GM21717 (cell line): ENCODE results near the gene APC2.

ENCODE experiments used
- ATAC-seq: cut with Tn5 transposase; IDR thresholded peaks from one replicate; pipeline ENCODE4 v1.9.1; 2021; ENCODE audit warnings: mild to moderate bottlenecking, moderate library complexity; ENCODE audit not compliant: unreplicated experiment

Gene APC2, protein sequence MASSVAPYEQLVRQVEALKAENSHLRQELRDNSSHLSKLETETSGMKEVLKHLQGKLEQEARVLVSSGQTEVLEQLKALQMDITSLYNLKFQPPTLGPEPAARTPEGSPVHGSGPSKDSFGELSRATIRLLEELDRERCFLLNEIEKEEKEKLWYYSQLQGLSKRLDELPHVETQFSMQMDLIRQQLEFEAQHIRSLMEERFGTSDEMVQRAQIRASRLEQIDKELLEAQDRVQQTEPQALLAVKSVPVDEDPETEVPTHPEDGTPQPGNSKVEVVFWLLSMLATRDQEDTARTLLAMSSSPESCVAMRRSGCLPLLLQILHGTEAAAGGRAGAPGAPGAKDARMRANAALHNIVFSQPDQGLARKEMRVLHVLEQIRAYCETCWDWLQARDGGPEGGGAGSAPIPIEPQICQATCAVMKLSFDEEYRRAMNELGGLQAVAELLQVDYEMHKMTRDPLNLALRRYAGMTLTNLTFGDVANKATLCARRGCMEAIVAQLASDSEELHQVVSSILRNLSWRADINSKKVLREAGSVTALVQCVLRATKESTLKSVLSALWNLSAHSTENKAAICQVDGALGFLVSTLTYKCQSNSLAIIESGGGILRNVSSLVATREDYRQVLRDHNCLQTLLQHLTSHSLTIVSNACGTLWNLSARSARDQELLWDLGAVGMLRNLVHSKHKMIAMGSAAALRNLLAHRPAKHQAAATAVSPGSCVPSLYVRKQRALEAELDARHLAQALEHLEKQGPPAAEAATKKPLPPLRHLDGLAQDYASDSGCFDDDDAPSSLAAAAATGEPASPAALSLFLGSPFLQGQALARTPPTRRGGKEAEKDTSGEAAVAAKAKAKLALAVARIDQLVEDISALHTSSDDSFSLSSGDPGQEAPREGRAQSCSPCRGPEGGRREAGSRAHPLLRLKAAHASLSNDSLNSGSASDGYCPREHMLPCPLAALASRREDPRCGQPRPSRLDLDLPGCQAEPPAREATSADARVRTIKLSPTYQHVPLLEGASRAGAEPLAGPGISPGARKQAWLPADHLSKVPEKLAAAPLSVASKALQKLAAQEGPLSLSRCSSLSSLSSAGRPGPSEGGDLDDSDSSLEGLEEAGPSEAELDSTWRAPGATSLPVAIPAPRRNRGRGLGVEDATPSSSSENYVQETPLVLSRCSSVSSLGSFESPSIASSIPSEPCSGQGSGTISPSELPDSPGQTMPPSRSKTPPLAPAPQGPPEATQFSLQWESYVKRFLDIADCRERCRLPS (N-terminal part only)

DNA sequence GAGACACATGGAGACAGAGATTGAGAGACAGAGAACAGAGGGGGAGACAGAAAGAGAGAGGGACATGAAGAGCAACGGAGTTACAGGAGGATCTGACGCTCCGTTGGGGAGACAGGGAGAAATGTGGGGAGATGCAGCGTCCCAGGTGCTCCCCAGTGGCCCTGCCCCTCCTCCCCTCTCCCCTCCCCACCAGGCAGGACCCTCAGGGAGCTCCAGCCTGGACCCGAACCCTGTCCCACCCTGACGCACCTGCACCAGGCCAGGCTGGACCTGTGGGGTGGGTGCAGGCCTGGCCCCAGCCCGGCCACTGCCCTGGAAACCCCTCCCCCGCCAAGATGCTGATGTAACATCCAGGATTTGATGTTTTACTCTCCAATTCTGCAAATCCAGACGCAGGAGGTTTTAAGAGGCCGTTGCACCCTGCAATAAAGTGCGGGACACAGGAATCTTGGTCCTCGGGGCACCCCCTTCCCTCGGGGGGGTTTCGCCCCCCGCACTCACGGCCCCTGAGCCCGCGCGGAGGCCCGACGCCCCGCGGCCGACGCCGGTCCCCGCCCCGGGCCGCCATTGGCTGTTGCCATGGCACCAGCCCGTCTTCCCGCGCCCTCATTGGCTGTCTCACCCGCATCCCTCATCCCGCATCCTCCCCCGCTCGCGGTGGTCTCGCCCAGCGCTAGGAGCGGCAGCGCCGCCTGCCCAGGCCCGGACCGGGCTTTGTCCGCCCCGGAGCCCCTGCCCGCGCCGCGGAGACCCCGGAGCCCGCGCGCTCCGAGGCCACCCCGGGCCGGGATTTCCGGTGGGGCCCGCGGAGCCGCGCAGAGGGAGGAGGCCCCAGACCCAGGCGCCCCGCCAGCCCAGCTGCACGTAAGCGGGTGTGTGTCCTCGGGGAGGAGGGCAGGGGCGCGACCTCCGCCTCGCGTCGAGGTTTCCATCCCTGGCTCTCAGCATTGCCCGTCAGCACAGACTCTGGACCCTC lies at the start of gene APC2:
APC2 (plus strand) TSS at position 655 of the 976 bp plus-strand sequence. CDS start 2,881 bp downstream, outside the sequence.
- ATAC-seq = no peak

DNA sequence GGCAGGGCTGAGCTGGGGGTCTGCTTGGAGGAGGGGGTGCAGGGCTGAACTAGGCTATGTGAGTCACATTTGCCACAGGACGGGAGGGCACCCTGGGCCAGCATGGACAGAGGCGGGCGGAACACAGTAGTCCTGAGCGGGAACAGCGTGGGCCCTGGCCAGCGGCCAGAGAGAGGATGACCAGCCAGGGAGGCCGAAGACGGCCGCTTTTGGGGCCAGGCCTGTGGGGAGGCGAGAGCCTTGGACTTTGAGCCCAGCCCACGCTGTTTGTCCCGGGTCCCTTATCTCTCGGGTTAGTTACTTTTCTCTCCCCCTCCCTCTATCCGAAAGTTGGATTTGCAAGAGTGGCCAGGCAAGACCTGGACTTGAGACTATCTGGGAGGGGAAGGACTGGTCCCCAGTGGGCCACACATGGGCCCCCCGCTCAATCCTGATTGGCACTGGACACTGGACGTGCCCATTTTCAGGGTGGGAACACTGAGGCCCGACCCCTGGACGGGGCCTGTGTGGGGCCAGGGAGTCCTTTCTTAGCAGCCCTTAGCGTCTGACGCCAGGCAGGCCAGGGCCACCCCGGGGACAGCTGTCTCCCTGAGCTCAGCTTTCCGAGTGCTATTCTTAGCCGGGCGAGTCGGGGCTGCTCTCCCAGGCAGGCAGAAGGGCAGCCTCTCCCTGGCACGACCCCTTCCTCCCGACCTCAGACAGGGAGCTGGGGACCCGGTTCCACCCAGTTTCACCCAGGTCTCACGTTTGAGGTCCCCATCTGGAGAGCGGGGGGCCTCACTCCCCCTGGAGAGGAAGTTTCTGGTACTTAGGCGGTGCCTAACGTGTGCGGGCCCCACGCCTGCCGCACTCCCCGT lies 49.4 kb upstream of the APC2 start:
- no peak for ATAC-seq

DNA sequence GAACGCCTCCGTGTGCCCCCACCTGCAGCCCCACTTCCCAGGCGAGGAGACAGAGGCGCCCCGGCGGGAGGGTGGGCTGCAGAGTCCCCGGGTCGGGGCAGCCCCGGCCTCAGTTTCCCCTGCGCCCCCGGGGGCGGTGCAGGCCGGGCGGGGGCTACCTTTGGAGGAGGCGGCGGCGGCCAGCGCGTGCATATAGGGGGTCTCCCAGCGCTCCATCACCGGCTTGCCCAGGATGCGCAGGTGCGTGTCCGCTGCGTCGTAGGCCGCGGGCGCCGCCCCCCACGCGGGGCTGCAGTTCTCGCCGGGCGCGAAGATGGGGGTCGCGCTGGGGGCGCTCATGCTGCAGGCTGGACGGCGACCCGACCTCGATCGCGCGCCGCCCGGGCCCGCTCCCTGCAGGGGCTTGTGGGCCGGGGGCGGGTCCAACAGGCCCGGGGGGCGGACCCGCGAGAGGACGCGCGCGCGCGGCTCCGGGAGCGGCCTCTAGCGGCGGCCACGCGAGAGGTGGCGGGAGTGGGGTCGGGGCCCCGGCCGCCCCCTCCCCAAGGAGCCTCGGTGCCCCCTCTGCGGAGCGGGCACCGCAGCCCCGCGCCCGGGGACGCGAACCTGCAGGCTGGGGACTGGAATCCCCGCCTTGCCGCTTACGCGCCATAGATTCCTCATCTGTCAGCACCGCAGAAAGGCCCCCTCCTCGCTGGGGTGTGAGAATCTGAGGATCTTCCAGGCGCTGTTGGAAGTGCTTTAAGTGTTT lies 48.6 kb upstream of the APC2 start, which contains the start of gene GAMT:
GAMT (minus strand) TSS at position 405 of the 751 bp plus-strand sequence; CDS start at position 339, 66 bp downstream.
- ATAC-seq = no peak

DNA sequence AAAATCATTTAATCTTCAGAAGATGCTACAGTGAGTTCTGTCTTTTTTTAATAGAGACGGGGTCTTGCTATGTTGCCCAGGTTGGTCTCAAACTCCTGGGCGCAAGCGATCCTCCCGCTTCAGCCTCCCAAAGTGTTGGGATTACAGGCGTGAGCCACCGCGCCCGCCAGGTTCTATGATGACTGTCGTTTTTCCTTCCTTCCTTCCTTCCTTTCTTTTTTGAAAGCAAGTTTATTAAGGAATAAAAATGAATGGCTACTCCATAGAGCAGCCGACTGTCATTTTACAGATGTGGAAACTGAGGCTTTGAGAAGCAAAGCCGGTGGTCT lies 48.1 kb upstream of the APC2 start:
- no peak for ATAC-seq

DNA sequence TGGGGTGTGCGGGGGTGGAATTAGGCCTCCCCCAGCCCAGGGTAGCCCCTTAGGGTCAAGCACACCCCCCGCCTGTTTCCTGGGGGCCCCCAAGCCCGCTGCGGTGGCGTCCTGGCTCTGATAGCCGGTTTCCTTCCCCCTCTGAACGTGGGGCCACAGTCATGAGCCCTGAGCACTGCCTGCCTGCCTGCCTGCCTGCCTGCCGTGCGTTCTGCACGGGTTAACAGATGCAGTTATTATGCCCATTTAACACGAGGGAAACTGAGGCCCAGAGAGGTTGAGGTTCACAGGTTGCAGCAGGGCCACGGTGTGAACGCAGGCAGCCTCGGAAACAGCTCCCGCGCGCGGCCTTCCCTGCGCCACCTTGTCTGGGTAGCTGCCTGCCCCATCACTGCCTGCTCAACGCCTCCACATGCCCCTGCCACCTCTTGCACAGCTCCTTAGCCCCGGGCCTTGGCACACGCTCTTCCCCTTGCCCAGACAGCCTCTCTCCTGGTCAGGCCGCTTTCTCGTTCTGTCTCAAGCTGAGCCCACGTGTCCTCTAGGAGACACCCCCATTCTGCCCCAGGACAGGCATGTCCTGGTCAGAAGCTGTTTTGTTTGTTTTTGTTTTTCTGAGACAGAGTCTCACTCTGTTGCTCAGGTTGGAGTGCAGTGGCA lies 47.4 kb upstream of the APC2 start:
- no peak for ATAC-seq

DNA sequence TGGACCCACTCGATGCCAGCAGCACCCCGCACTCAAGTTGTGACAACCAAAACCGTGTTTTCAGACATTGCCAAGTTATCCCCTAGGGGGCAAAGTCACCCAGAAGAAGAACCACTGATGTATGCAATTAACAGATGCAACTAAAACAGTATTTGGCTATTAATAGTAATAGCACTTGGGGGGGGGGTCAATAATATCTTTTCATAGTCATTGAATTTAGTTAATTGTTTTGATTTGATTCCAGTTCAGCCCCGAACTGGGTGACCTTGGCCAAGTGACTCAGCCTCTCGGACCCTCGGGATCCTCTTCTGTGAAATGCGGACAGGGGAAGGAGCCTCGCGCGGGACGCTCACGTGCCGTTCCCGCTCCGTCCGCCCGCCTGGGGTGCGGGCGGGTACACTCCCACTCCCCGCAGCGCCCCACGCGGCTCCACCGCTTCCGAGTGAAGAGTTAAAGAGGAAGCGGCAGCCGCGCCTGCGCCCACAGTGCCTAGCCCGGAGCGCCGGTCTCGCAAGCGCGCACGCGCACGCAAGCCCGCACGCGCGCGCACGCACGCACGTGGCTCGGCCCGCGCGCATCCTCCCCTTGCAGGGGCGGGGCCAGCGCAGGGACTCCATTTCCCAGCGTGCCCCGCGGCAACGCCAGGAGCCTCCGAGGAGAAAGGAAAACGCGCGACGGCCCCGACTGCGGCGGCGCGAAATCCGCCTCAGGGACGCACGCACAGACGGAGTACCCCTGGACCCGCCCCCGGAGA lies 43.0 kb upstream of the APC2 start:
- ATAC-seq = peak; percentile 48

DNA sequence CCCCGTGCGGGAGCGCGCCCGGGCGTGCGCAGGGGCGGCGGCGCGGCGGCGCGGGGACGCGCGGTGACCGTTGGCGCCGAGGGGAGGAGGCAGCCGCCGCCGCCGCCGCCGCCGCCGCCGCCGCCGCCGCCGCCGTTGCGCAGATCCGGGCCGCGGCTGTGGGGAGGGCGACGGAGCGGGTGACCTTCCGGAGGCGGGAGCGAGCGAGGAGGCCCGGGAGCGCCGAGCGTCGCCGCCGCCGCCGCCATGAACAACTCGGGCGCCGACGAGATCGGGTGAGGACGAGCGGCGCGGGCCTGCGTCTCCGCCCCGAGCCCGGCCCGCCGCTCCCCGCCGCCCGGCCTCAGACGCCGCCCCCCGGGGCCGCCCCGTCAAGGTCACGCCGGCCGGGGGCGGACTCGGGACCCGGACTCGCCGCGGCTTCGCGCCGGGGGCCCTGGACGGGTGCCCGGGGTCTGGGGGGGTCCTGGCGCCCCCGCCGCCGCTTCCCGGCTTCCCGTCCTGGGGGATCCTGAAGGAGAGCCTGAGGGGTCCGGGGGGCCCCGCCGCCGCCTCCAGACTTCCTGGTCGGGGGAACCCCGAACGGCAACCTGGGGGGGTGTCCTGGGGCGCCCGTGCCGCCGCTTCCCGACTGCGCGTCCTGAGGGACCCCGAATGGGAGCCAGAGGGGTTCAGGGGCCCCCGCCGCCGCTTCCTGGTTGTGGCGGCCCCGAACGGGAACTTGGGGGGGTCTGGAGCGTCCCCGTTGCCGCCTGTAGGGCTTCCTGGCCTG lies 42.2 kb upstream of the APC2 start, which contains the start of gene DAZAP1:
DAZAP1 (plus strand) TSS at position 59 of the 772 bp plus-strand sequence; CDS start at position 247, 188 bp downstream.
- ATAC-seq = peak; percentile 22

DNA sequence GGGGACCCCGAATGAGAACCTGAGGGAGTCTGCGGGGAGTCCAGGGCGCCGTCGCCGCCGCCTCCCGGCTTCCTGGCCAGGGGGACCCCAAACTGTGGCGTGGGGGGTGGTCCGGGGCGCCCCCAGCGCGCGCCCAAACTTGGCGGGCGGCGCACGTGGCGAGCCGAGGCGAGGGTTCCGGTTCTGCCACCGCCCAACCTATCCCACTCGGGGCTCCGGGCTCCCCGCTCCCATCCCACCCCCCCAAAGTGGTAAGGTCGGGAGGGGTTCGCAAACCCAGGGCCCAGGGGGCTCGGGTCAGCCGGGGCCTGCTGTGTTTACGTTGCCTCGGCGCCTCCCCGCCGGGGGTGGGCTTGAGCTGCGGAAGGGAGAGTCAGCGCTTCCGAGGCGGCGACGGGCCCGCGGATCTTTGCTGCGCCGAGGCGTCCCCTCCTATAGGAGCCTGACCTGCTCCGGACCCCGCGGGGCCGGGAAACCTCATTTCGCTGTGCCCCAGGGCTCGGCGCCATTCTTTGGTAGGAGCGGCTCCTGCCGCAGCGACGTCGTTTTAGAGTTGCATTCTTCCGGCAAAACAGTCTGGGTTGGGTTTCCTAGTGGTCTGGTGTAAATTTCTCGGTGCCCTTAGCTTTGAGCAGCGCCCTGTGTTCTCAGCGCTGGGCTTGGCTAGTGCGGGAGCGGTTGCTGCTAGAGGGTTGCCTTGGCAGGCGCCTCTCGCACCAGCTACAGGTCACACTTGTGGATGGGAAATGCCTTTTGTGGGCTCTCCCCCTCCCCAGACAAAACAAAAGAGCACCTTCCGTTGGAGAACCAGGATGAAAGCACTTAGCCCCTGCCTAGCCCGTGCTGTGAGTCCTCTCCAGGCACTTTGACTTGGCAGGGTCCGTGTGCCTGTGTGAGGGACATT lies 41.4 kb upstream of the APC2 start:
- ATAC-seq = no peak

DNA sequence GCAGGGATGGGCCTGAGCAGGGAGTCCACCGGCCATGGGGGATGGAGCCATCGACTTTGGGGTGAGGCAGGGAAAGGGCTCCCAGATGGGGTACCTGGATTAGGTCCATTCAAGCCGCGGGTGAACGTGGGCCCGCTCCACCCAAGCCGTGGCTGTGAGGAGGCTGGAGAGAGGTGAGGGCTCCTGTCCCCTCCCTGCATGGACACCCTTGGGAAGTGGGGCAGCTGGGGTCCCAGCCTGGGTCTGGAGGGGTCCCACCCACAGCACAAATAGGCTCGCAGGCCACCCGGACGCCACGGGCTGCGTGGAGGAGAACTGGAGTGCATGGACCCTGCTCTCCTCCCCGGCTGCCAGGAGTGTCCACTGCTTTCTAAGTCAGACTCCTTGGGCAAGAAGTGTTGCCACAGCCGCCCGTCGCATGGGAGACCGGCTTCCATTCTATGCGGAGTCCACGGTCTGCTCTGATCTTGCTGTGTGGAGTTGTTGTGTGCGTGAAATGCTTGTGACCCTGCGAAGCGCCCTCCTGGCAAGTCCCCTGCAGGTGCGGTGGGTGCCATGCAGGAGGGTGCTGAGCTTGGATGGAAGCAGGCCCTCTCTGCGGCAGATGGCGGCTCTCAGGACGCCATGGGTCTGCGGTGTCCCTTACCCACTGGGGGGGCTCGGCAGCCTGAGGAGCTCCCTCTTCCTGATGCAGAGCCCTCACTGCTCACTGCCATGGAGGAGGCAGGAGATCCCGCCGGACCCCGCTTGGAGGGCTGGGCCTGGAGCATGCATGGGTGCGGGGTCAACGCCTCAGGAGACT lies 40.5 kb upstream of the APC2 start:
- ATAC-seq = no peak

DNA sequence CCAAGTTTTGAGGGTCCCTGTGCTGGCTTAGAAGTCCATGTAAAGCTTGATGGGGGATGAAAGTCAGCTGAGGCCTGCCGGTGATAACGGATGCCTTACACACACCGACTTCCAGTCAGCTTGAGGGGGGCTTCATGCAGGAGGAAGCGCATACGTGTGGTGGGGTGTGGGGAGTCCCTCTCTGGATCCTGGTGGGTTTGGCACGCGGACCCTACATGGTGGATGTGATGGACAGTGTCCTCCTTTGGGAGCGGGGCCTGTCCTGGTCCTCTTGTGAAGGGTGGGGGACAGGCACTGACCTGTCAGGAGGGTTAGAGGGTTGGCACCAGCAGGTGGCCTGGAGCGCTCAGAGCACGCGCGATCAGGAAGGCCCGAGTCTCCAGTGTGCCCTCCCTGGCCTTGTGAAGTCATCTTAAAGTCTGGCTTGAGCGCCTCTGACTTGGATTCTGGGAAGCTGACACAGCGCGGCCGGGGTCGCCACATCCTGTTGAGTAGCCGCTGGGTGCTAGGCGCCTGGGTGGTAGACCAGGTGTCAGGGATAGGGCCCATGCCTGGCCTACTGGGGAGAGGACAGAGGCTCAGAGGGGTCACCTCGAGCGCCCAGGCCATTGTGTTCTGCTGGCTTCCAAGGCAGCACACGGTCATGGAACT lies 39.7 kb upstream of the APC2 start:
- ATAC-seq = no peak

DNA sequence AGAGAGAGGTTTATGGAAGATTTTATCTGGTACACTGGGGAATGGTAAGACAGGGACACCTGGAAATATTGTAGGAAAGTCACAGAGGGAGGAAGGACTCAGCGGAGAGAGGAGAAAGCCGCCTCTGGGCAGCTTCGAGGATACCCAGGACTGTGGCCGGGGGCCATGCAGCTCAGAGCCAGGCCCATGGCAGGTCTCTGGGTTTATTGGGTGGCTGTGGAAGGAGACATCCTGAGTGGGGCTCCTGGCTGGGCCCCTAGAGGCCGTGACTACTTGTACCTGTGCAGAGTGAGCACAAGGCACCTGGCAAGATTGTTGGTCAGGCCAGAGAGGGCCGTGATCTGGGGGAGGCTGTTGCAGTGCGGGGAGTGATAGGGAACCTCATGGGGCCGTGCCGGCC lies 39.1 kb upstream of the APC2 start:
- ATAC-seq = no peak

DNA sequence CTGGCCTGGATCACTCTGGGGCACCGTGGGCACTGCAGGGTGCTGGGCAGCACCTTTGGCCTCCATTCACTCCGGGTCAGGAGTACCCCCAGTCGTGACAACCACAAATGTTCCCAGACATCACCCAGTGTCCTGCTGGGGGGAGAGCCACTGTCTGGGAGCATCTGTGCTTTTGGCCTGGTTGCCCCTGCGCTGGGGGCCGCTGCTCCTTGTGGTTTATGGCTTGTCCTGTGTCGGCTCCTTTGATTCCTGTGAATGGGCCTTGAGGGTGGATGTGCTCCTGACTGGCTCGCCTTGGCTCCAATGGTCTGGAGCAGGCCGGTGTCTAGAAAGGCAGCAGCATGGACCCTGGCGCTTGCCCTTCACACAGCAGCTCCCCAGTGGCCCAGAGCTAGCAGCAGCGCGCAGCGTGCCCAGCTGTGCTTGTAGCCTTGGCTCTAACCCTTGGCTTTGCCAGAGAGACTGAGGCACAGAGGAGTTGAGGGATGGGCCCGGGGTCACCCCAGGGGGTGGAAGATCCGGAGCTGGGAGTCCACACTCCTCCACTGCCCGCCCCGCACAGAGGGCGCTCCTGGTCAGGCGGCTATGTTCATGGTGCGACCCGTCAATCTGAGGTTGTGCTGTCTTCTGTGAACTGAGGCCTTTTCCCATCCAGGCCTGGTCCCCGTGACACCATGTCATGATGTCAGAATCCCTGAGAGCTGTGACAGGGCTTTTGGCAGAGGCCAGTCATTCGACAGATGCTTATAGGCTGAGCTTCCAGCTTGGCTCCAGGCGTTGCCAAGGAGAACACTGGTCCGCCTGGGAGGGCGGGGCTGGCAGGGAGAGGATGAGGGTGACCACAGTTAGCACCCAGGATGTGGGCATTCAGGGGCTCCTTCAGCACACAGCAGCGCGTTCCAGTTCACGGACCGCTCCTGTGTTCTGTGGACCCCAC lies 38.4 kb upstream of the APC2 start:
- ATAC-seq = no peak
